ENCODE results near the gene MLEC. TPM values are rescaled to one million over a fixed set of nuclear protein-coding genes. Genes with fewer than 3 reads are reported as not detected.
A peak's percentile ranks its signal among the peaks of the same experiment; 100 is the strongest.
"Not testable (repeated sequence)": the region's sequence is repeated elsewhere in the genome, so short reads cannot be mapped to it uniquely, and the experiment has no call there.

MLEC gene
- polyA plus RNA-seq, 3 donors from 2014 or later, result 77.7 to 109 (median 81.6) TPM

DNA sequence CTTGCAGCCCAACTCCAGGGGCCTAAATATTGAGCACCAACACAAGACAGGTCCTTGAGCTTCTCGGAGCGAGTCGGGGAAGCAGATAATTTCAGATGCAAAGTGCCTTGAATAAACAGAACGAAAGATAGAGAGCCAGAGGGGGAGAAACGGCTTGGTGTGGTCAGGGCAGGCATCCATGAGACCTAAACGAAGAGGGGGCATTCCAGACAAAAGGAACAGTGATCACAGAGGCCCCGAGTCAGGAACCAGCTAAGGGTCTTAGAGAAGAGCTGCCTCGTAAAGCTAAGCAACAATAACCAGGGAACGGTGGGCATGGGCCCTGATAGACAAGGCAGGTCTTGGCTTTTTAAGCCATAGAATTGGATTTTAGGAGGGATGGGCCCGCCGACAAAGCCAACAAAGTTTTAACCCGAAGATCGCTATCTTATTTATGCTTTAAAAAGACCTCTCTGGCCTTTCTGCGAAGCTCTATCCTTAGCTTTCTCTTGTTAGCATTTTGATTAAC lies 38.3 kb downstream of the MLEC start:
- DNase-seq, result no peak
- peaks cover under 1 to 25% (median 16%) of the 10 kb centered on the region in 3 donors for H3K36me3 Mint-ChIP-seq

DNA sequence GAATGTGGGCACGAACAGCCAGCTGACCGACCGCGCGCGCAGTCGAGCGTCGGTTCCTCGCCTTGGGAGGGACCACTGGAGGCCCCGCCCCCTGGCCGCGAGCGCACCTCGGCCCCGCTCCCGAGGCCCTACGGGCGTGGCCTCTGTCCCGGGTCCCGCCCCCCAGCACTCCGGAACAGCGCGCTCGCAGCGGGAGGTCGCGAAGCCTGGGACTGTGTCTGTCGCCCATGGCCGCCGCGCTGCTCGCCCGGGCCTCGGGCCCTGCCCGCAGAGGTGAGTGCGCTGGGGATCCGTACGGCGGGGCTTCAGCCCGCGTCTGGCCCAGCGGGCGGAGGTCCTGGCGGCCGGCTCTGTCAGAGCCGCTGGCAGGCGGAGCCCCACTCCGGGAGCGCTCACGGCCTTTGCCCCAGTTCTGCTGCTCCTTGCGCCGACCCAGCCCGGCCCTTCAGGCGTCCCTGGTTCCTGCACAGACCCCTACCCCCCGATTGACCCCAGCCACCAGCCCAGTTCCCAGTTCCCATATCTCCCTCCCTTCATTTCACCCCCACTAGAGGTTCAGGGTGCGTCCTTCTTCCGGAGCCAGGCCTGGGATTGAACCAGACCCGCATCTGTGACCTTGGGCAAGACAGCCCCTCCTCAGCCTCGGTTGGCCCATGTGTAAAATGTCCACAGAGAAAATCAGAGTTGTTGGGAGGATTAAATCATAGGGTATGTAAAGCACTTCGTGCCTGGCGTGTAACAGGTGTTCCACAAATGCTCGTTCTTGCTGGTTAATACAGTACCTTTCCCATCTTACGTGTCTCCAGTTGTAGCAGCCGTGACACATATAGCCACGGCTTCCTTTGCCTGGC lies 38.9 kb downstream of the MLEC start, which contains the start of gene ACADS:
TSS of gene ACADS (plus strand) at position 168 of the 851 bp plus-strand sequence. CDS start at position 228, 60 bp downstream.
- Mint-ChIP-seq H3K27me3 (ENCODE audit: low read depth in 3 of 3) (peaks cover 0 to 2% (median 0%) of the 10 kb centered on the region in 3 donors), H3K4me3 (peak within 1 kb of the TSS; percentile 87 to 92 (median 90)), H3K27ac (peak within 1 kb of the TSS; percentile 75 to 90 (median 84)), H3K4me1 (peaks cover 20 to 22% of the 10 kb centered on the region in 2 donors), H3K9me3 (no peaks in the 10 kb centered on the region), H3K36me3 (peaks cover 5 to 26% (median 18%) of the 10 kb centered on the region in 3 donors)
- DNase-seq, result peak; percentile 89 to 90 (median 90)

More for the DNA sequence above, 38.3 kb downstream of the MLEC start:
- peaks cover 0 to 2% (median 0%) of the 10 kb centered on the region in 3 donors for H3K27me3 Mint-ChIP-seq (ENCODE audit: low read depth in 3 of 3)
- H3K27ac Mint-ChIP-seq, result peak overlapping the region; percentile 59 to 83 (median 72)
- no peaks in the 10 kb centered on the region for H3K9me3 Mint-ChIP-seq
- peaks cover 20 to 22% of the 10 kb centered on the region in 2 donors for H3K4me1 Mint-ChIP-seq
- peak overlapping the region; percentile 87 to 92 (median 90) for H3K4me3 Mint-ChIP-seq

DNA sequence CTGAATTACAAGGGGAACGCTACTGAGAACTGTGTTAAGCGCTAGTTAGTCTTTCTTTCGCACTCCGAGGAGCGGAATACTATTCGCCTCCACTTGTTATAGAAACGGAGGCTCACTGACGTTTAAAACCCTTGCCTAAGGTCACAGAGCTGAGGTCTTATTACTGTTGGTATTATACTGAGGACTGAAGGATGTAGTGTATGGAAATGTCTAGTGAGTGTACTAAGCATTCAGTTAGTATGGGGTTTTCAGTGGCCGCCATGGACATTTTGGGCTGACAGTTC lies 39.5 kb downstream of the MLEC start:
- Mint-ChIP-seq H3K9me3 (no peaks in the 10 kb centered on the region), H3K27me3 (ENCODE audit: low read depth in 3 of 3) (peaks cover 0 to 2% (median 0%) of the 10 kb centered on the region in 3 donors), H3K27ac (peak overlapping the region; percentile 75 to 90 (median 84)), H3K4me1 (peaks cover 20 to 22% of the 10 kb centered on the region in 2 donors), H3K36me3 (peaks cover 5 to 22% (median 13%) of the 10 kb centered on the region in 3 donors), H3K4me3 (peak overlapping the region; percentile 87 to 92 (median 90))
- DNase-seq, result no peak

DNA sequence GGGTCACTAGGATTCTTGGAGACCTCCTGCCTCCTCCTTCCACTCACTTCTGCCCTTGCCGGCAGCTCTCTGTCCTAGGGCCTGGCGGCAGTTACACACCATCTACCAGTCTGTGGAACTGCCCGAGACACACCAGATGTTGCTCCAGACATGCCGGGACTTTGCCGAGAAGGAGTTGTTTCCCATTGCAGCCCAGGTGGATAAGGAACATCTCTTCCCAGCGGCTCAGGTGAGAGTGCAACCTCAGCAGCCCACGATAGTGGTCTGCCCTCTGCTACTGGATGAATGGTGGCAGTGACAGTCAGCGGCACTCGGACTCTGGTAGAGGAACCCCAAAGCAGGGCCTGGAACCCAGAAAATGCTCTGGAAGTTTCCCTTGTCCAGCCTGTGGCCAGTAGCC lies 40.0 kb downstream of the MLEC start:
- Mint-ChIP-seq H3K9me3 (no peaks in the 10 kb centered on the region), H3K27me3 (ENCODE audit: low read depth in 3 of 3) (peaks cover 0 to 2% (median 0%) of the 10 kb centered on the region in 3 donors), H3K27ac (no peak overlapping the region), H3K36me3 (peaks cover 5 to 22% (median 13%) of the 10 kb centered on the region in 3 donors), H3K4me1 (peaks cover 20 to 22% of the 10 kb centered on the region in 2 donors), H3K4me3 (peak overlapping the region in 4 of 5 donors; percentile 87 to 92 (median 91))
- DNase-seq, result no peak

DNA sequence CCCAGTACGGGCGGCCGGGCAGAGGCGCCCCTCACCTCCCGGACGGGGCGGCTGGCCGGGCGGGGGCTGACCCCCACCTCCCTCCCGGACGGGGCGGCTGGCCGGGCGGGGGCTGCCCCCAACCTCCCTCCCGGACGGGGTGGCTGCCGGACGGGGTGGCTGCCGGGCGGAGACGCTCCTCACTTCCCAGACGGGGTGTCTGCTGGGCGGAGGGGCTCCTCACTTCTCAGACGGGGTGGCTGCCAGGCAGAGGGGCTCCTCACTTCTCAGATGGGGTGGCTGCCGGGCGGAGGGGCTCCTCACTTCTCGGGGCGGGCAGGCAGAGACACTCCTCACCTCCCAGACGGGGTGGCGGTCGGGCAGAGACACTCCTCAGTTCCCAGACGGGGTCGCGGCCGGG lies 45.2 kb downstream of the MLEC start:
- DNase-seq; H3K9me3 Mint-ChIP-seq; H3K4me1 Mint-ChIP-seq; H3K4me3 Mint-ChIP-seq; H3K27ac Mint-ChIP-seq; H3K27me3 Mint-ChIP-seq (ENCODE audit: low read depth in 3 of 3): not testable (repeated sequence)
- H3K36me3 Mint-ChIP-seq, result peaks cover 5 to 17% (median 8%) of the 10 kb centered on the region in 3 donors

DNA sequence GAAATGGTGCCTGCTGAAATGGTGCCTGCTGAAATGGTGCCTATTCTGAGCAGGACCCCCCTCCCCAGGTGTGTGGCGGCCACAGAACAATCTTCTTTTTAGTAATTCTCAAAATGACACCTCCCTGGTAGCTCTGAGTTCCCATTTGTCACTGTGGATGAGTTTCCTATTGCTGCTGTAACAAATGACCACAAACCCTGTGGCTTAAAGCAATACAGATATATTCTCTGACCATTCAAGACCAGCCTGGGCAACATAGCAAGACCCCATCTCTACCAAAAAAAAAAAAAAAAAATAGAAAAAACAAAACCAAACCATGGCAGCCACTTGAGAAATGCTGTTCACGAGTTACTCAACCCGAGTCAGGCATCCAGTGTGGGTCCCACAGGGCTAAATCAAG lies 46.6 kb downstream of the MLEC start:
- Mint-ChIP-seq H3K27me3 (ENCODE audit: low read depth in 3 of 3) (peaks cover 0 to 2% (median 0%) of the 10 kb centered on the region in 3 donors), H3K4me3 (no peak overlapping the region), H3K36me3 (peaks cover 5 to 17% (median 8%) of the 10 kb centered on the region in 3 donors), H3K4me1 (peaks cover 0 to 3% of the 10 kb centered on the region in 2 donors), H3K9me3 (no peaks in the 10 kb centered on the region), H3K27ac (no peak overlapping the region)
- no peak for DNase-seq

DNA sequence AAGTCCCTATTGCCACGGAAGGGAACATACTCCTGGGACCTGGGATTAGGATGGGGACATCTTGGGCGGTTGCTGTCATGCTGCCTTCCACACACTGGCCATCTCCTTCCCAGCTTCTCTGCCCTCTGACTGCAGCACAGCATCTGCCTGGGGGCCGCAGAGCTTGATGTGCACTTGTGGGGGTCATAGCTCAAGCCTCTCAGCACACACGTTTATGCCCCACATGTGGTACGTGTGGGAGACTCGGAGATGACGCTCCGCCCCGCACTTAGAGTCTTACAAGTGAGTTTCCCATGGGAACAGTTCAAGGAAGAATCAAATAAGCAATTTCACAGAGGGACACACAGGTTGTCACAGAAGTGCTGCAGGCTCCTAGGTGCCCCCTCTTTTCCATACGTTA lies 47.3 kb downstream of the MLEC start:
- H3K27me3 Mint-ChIP-seq (ENCODE audit: low read depth in 3 of 3), result peaks cover 0 to 2% (median 0%) of the 10 kb centered on the region in 3 donors

DNA sequence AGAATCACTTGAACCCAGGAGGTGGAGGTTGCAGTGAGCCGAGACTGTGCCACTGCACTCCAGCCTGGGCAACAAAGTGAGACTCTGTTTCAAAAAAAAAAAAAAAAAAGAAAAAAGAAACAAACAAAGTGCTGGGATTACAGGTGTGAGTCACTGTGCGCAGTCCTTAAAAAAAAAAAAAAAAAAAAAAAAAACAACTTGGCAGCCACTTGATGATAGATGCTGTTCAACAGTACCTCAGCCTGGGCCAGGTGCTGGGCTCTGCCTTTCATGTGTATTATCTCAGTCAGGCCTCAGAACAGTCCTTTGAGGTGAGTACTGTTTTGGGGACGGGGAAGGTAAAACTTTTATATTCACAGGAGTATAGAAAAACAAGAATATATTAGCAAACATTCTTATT lies 48.2 kb downstream of the MLEC start:
- no peak for DNase-seq
- H3K4me3 Mint-ChIP-seq, result no peak overlapping the region
- H3K4me1 Mint-ChIP-seq, result no peaks in the 10 kb centered on the region
- no peaks in the 10 kb centered on the region for H3K9me3 Mint-ChIP-seq
- H3K27ac Mint-ChIP-seq, result no peak overlapping the region
- peaks cover 5 to 11% (median 6%) of the 10 kb centered on the region in 3 donors for H3K36me3 Mint-ChIP-seq
- H3K27me3 Mint-ChIP-seq (ENCODE audit: low read depth in 3 of 3), result peaks cover 0 to 1% (median 0%) of the 10 kb centered on the region in 3 donors

More for the DNA sequence above, 47.3 kb downstream of the MLEC start:
- Mint-ChIP-seq H3K27ac (no peak overlapping the region), H3K4me3 (no peak overlapping the region), H3K36me3 (peaks cover 5 to 17% (median 8%) of the 10 kb centered on the region in 3 donors), H3K4me1 (peaks cover 0 to 3% of the 10 kb centered on the region in 2 donors), H3K9me3 (no peaks in the 10 kb centered on the region)
- DNase-seq, result no peak

DNA sequence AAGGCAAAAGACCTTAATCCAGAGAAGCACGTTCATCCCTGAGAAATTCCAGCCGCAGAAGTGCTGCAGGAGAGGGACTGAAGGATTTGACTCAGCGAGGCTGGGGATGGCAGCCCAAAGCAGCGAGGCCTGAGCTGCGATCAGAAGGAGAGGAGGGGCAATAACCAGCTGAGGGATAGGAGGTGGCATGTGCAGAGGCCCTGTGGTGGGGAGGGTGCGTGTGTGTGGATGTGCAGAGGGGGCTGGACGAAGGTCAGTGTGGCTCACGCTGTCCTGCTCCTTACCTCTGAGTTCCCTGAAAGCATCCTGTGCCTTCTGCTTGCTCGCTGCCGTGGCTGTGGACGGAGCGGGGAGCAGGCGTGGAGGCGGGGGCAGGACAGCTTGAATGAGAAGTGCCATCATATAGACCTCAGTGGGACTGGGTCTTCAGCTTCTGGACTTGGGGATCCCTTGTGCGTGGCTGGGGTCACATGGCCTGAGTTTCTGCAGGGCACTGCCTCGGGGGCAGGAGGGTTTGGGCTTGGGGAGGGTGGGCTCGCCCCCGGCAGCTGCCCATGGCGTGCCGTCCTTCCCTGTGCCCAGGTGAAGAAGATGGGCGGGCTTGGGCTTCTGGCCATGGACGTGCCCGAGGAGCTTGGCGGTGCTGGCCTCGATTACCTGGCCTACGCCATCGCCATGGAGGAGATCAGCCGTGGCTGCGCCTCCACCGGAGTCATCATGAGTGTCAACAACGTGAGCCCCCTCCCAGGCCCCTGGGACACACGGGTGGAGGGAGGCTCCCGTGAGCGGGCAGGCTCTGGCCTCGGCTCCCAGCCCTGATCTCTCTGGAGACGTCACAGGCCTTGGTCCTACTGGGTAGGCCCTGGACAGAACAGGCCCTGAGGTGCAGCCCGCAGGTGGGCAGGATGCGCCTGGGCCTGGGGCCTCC lies 49.7 kb downstream of the MLEC start:
- Mint-ChIP-seq H3K4me1 (no peaks in the 10 kb centered on the region), H3K27ac (no peak overlapping the region), H3K4me3 (no peak overlapping the region), H3K27me3 (ENCODE audit: low read depth in 3 of 3) (peaks cover 0 to 1% (median 0%) of the 10 kb centered on the region in 3 donors), H3K9me3 (no peaks in the 10 kb centered on the region), H3K36me3 (peaks cover 0 to 5% (median 0%) of the 10 kb centered on the region in 3 donors)
- no peak for DNase-seq

DNA sequence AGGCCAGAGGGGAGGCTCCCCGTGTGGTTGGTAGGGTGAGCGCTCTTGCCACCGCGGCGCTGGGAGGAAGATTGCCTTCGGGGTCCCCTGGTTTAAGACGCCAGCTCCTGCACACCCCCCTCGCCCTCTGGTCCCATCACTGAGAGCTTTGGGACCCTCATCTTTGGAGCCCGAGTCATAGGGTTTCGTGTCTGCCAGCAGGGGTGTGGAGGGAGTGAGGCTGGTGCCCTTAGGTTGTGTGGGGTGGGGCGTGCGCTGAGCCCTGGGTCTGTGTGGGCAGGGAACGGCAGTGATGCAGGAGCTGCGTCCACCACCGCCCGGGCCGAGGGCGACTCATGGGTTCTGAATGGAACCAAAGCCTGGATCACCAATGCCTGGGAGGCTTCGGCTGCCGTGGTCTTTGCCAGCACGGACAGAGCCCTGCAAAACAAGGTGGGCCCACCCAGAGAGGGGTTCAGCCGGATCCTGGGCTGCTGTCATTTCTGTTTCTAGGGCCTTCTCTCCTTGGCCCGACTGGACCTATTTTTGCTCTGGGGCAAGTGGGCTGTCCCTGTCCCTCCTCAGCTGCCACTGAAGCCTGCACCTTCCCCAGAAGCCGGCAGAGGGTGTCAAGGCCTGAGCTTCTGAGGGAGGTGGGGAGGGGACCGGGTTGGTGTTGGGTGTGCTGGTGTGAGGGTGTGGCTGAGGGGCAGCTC lies 50.8 kb downstream of the MLEC start:
- DNase-seq, result no peak
- Mint-ChIP-seq H3K36me3 (peaks cover 0 to 5% (median 0%) of the 10 kb centered on the region in 3 donors), H3K4me3 (no peak overlapping the region), H3K27ac (no peak overlapping the region), H3K9me3 (no peaks in the 10 kb centered on the region), H3K27me3 (ENCODE audit: low read depth in 3 of 3) (peaks cover 0 to 1% (median 0%) of the 10 kb centered on the region in 3 donors), H3K4me1 (no peaks in the 10 kb centered on the region)

DNA sequence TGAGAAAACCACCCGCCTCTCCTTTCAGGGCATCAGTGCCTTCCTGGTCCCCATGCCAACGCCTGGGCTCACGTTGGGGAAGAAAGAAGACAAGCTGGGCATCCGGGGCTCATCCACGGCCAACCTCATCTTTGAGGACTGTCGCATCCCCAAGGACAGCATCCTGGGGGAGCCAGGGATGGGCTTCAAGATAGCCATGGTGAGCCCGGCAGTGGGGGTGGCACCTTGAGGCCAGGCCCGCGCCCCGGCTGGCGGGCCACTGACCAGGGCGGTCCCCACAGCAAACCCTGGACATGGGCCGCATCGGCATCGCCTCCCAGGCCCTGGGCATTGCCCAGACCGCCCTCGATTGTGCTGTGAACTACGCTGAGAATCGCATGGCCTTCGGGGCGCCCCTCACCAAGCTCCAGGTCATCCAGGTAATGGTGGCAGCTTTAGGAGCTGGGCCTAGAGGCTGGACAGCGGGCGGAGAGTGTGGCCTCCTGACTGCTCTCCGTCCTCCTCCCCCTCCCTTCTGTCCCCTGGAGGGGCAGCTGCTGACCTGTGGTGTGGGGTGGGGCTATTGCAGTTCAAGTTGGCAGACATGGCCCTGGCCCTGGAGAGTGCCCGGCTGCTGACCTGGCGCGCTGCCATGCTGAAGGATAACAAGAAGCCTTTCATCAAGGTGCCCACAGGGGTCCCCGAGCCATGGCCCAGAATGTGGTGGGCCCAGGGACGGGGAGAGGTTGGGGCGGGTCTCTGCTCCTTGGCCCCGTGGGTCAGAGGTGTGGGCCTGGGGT lies 51.5 kb downstream of the MLEC start:
- Mint-ChIP-seq H3K4me1 (no peaks in the 10 kb centered on the region), H3K27me3 (ENCODE audit: low read depth in 3 of 3) (peaks cover 0 to 1% (median 0%) of the 10 kb centered on the region in 3 donors), H3K4me3 (no peak overlapping the region), H3K27ac (no peak overlapping the region), H3K36me3 (peaks cover 0 to 5% (median 0%) of the 10 kb centered on the region in 3 donors), H3K9me3 (no peaks in the 10 kb centered on the region)
- DNase-seq, result no peak

DNA sequence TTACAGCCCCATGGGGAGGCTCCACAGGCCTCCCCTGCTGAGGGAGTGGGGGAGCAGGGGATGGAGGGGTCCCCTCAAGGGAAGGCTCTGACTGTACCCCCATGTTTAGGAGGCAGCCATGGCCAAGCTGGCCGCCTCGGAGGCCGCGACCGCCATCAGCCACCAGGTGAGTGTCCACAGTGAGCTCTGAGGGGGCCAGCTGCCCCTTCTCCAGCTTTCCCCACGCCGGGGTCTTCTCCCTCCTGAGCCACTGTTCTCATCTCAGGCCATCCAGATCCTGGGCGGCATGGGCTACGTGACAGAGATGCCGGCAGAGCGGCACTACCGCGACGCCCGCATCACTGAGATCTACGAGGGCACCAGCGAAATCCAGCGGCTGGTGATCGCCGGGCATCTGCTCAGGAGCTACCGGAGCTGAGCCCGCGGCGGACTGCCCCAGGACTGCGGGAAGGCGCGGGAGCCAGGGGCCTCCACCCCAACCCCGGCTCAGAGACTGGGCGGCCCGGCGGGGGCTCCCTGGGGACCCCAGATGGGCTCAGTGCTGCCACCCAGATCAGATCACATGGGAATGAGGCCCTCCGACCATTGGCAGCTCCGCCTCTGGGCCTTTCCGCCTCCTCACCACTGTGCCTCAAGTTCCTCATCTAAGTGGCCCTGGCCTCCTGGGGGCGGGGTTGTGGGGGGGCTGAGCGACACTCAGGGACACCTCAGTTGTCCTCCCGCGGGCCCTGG lies 52.2 kb downstream of the MLEC start:
- H3K27me3 Mint-ChIP-seq (ENCODE audit: low read depth in 3 of 3), result peaks cover 0 to 1% (median 0%) of the 10 kb centered on the region in 3 donors
- DNase-seq, result no peak
- peaks cover 0 to 2% (median 0%) of the 10 kb centered on the region in 3 donors for H3K36me3 Mint-ChIP-seq

More for the DNA sequence above, 52.2 kb downstream of the MLEC start:
- Mint-ChIP-seq H3K9me3 (no peaks in the 10 kb centered on the region), H3K27ac (no peak overlapping the region), H3K4me3 (no peak overlapping the region), H3K4me1 (no peaks in the 10 kb centered on the region)

Measured in immature natural killer cell (primary cell).